ENCODE data around the gene STOX1. TPM values are rescaled to one million over a fixed set of nuclear protein-coding genes. Genes with fewer than 3 reads are reported as not detected.
"Not testable (repeated sequence)": the region's sequence is repeated elsewhere in the genome, so short reads cannot be mapped to it uniquely, and the experiment has no call there.

Gene STOX1
- total RNA-seq, 3 donors from 2014 or later (not counting 1 experiment from before 2014, with no cell fraction given) = 0.07 TPM; not detected in 2

GRCh38 chr10:68795886-68796532, 31.3 kb upstream of the STOX1 start:
- ATAC-seq (no peak), DNase-seq (no peak)
- WGBS (ENCODE audit: insufficient coverage) = 100% methylated on average over 4 of the region's 4 CpGs
- Histone ChIP-seq H3K27ac (ENCODE audit: low read length) (no peak overlapping the region), H3K9me3 (ENCODE audit: control insufficient read depth, insufficient read depth, low read length) (no peaks in the 10 kb centered on the region), H3K4me3 (ENCODE audit: low read length) (no peak overlapping the region), H3K4me1 (ENCODE audit: control insufficient read depth, insufficient read depth, low read length) (peaks cover 2% of the 10 kb centered on the region), H3K27me3 (ENCODE audit: control insufficient read depth, insufficient read depth, low read length) (no peaks in the 10 kb centered on the region), H3K36me3 (ENCODE audit: control insufficient read depth, insufficient read depth, low read length) (peaks cover 13% of the 10 kb centered on the region)
- intact Hi-C loops (cut with micrococcal nuclease) = no loop called here
- no peaks in the 10 kb centered on the region for H3K36me3 Mint-ChIP-seq
- TF ChIP-seq, protein P1, sequence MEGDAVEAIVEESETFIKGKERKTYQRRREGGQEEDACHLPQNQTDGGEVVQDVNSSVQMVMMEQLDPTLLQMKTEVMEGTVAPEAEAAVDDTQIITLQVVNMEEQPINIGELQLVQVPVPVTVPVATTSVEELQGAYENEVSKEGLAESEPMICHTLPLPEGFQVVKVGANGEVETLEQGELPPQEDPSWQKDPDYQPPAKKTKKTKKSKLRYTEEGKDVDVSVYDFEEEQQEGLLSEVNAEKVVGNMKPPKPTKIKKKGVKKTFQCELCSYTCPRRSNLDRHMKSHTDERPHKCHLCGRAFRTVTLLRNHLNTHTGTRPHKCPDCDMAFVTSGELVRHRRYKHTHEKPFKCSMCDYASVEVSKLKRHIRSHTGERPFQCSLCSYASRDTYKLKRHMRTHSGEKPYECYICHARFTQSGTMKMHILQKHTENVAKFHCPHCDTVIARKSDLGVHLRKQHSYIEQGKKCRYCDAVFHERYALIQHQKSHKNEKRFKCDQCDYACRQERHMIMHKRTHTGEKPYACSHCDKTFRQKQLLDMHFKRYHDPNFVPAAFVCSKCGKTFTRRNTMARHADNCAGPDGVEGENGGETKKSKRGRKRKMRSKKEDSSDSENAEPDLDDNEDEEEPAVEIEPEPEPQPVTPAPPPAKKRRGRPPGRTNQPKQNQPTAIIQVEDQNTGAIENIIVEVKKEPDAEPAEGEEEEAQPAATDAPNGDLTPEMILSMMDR (IDR thresholded peaks at IDR 0.05) = no peak
- H3K27me3 Mint-ChIP-seq (ENCODE audit: low read depth in 2 of 2) = no peaks in the 10 kb centered on the region
- peaks cover 0 to 6% of the 10 kb centered on the region in 2 donors for H3K4me1 Mint-ChIP-seq
- H3K9me3 Mint-ChIP-seq = no peaks in the 10 kb centered on the region
- H3K4me3 Mint-ChIP-seq = no peak overlapping the region
- no peak overlapping the region for H3K27ac Mint-ChIP-seq

DNA sequence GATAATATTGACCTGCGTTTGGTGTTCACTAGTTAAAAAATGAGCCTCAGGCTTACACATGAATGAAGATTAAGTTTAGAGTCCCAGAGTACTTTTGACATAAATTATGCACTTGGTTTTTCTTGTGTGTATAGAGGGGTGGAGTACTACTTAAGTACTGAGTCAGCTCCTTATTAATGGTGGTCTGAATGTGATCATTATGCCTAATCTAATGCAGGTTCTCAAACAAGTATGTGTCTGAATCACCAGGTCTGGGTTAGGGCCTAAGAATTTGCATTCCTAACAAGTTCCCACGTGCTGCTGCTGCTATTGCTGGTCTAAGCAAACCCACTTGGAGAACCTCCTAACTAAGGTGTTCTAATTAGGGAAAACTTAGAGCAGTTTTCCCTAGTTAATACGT, 30.7 kb upstream of the STOX1 start:
- H3K9me3 Mint-ChIP-seq = no peaks in the 10 kb centered on the region
- TF ChIP-seq, protein P1 (IDR thresholded peaks at IDR 0.05) = no peak
- H3K36me3 Mint-ChIP-seq = no peaks in the 10 kb centered on the region
- H3K4me3 Mint-ChIP-seq = no peak overlapping the region
- H3K36me3 ChIP-seq (ENCODE audit: control insufficient read depth, insufficient read depth, low read length) = peaks cover 8% of the 10 kb centered on the region
- no peak for DNase-seq
- no peak overlapping the region for H3K27ac Mint-ChIP-seq
- WGBS (ENCODE audit: insufficient coverage) = 88% methylated on average over 3 of the region's 3 CpGs
- no peak overlapping the region for H3K4me3 ChIP-seq (ENCODE audit: low read length)
- ATAC-seq = no peak
- no peaks in the 10 kb centered on the region for H3K9me3 ChIP-seq (ENCODE audit: control insufficient read depth, insufficient read depth, low read length)
- H3K4me1 Mint-ChIP-seq = peaks cover 0 to 6% of the 10 kb centered on the region in 2 donors
- H3K4me1 ChIP-seq (ENCODE audit: control insufficient read depth, insufficient read depth, low read length) = peaks cover 2% of the 10 kb centered on the region
- intact Hi-C loops (cut with micrococcal nuclease) = no loop called here
- no peak overlapping the region for H3K27ac ChIP-seq (ENCODE audit: low read length)
- H3K27me3 Mint-ChIP-seq (ENCODE audit: low read depth in 2 of 2) = no peaks in the 10 kb centered on the region
- H3K27me3 ChIP-seq (ENCODE audit: control insufficient read depth, insufficient read depth, low read length) = no peaks in the 10 kb centered on the region

DNA sequence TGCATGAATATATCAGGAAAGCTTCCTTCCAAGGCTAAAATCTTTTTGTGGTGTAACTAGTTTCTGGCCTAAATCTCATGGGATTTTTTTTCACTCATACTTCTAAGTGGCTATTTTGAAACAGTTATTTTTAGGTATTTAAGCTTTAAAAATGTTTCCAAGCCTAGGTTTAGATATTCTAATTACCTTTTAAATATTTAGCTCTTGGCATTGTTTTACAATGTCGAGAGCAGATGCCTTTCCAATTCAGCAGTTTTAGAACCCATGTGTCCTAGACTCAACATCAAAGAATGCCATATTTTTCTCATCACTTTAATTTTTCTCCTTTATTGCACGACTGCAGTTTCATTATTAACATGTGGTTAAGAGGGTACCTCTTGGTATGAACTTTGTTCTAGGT, 27.1 kb upstream of the STOX1 start:
- Mint-ChIP-seq H3K9me3 (no peaks in the 10 kb centered on the region), H3K4me3 (no peak overlapping the region), H3K36me3 (no peaks in the 10 kb centered on the region), H3K4me1 (peaks cover 0 to 6% of the 10 kb centered on the region in 2 donors), H3K27ac (no peak overlapping the region), H3K27me3 (ENCODE audit: low read depth in 2 of 2) (no peaks in the 10 kb centered on the region)
- ATAC-seq (no peak), DNase-seq (no peak)
- no peaks in the 10 kb centered on the region for H3K27me3 ChIP-seq (ENCODE audit: control insufficient read depth, insufficient read depth, low read length)
- no peak overlapping the region for H3K27ac ChIP-seq (ENCODE audit: low read length)
- H3K36me3 ChIP-seq (ENCODE audit: control insufficient read depth, insufficient read depth, low read length) = no peaks in the 10 kb centered on the region
- H3K4me3 ChIP-seq (ENCODE audit: low read length) = no peak overlapping the region
- intact Hi-C loops (cut with micrococcal nuclease) = no loop called here
- WGBS (ENCODE audit: insufficient coverage) = 60% methylated on average over 1 of the region's 2 CpGs
- H3K4me1 ChIP-seq (ENCODE audit: control insufficient read depth, insufficient read depth, low read length) = peaks cover 2% of the 10 kb centered on the region
- H3K9me3 ChIP-seq (ENCODE audit: control insufficient read depth, insufficient read depth, low read length) = no peaks in the 10 kb centered on the region
- TF ChIP-seq, protein P1 (IDR thresholded peaks at IDR 0.05) = no peak

- no peak overlapping the region for H3K4me3 Mint-ChIP-seq
- Histone ChIP-seq H3K36me3 (ENCODE audit: control insufficient read depth, insufficient read depth, low read length) (no peaks in the 10 kb centered on the region), H3K27ac (ENCODE audit: low read length) (no peak overlapping the region), H3K4me1 (ENCODE audit: control insufficient read depth, insufficient read depth, low read length) (no peaks in the 10 kb centered on the region), H3K4me3 (ENCODE audit: low read length) (no peak overlapping the region), H3K27me3 (ENCODE audit: control insufficient read depth, insufficient read depth, low read length) (no peaks in the 10 kb centered on the region), H3K9me3 (ENCODE audit: control insufficient read depth, insufficient read depth, low read length) (no peaks in the 10 kb centered on the region)
- TF ChIP-seq, protein P1 (IDR thresholded peaks at IDR 0.05) = no peak
- no peak overlapping the region for H3K27ac Mint-ChIP-seq
- no peaks in the 10 kb centered on the region for H3K36me3 Mint-ChIP-seq
- H3K9me3 Mint-ChIP-seq = no peaks in the 10 kb centered on the region
- ATAC-seq (no peak), DNase-seq (no peak)
- WGBS (ENCODE audit: insufficient coverage) = no CpG with 5 or more reads among the region's 1 CpG
- intact Hi-C loops (cut with micrococcal nuclease) = no loop called here
- H3K4me1 Mint-ChIP-seq = no peaks in the 10 kb centered on the region
- no peaks in the 10 kb centered on the region for H3K27me3 Mint-ChIP-seq (ENCODE audit: low read depth in 2 of 2)
Measured at GRCh38 chr10:68804692-68805091, 22.6 kb upstream of the STOX1 start.

- H3K4me1 ChIP-seq (ENCODE audit: control insufficient read depth, insufficient read depth, low read length); H3K27me3 Mint-ChIP-seq (ENCODE audit: low read depth in 2 of 2); H3K27ac ChIP-seq (ENCODE audit: low read length); H3K36me3 ChIP-seq (ENCODE audit: control insufficient read depth, insufficient read depth, low read length); H3K36me3 Mint-ChIP-seq; intact Hi-C loops (cut with micrococcal nuclease); H3K27ac Mint-ChIP-seq; H3K27me3 ChIP-seq (ENCODE audit: control insufficient read depth, insufficient read depth, low read length); H3K9me3 ChIP-seq (ENCODE audit: control insufficient read depth, insufficient read depth, low read length); H3K9me3 Mint-ChIP-seq; ATAC-seq; H3K4me3 Mint-ChIP-seq; H3K4me1 Mint-ChIP-seq; H3K4me3 ChIP-seq (ENCODE audit: low read length); DNase-seq: not testable (repeated sequence)
- 91% methylated on average over 9 of the region's 9 CpGs for WGBS (ENCODE audit: insufficient coverage)
Measured at GRCh38 chr10:68810830-68811229, 16.5 kb upstream of the STOX1 start.
